Measurements from ENCODE around the gene TRAF3.

The TRAF3 gene

GRCh38 chr14:102920998-102921304 lies 143.7 kb downstream of the TRAF3 start:
- no peak for DNase-seq (ENCODE audit: low read depth)
- H3K4me3 ChIP-seq (ENCODE audit: low read length), result no peak overlapping the region
- TF ChIP-seq CTCF (IDR thresholded peaks at IDR 0.05; ENCODE audit: insufficient read depth, low read depth, low read length, missing control alignments), result no peak

- DNase-seq (ENCODE audit: low read depth), result peak; percentile 15
- no peak for TF ChIP-seq CTCF (IDR thresholded peaks at IDR 0.05; ENCODE audit: insufficient read depth, low read depth, low read length, missing control alignments)
- H3K4me3 ChIP-seq (ENCODE audit: low read length), result peak within 1 kb of the TSS; percentile 21
These were observed 145.4 kb downstream of the TRAF3 start, which contains the start of gene AMN for GRCh38 chr14:102922490-102923200. AMN (plus strand) TSS chr14:102922663; CDS start chr14:102922689, 26 bp downstream.

GRCh38 chr14:102923201-102923924 lies 146.1 kb downstream of the TRAF3 start:
- no peak for TF ChIP-seq CTCF (IDR thresholded peaks at IDR 0.05; ENCODE audit: insufficient read depth, low read depth, low read length, missing control alignments)
- DNase-seq (ENCODE audit: low read depth), result no peak
- peak overlapping the region; percentile 21 for H3K4me3 ChIP-seq (ENCODE audit: low read length)

- TF ChIP-seq CTCF (IDR thresholded peaks at IDR 0.05; ENCODE audit: insufficient read depth, low read depth, low read length, missing control alignments), result no peak
- H3K4me3 ChIP-seq (ENCODE audit: low read length), result no peak overlapping the region
- DNase-seq (ENCODE audit: low read depth), result no peak
These were observed 146.8 kb downstream of the TRAF3 start for GRCh38 chr14:102923925-102924486.

- DNase-seq (ENCODE audit: low read depth), result no peak
- TF ChIP-seq CTCF (IDR thresholded peaks at IDR 0.05; ENCODE audit: insufficient read depth, low read depth, low read length, missing control alignments), result no peak
- no peak overlapping the region for H3K4me3 ChIP-seq (ENCODE audit: low read length)
These were observed 147.7 kb downstream of the TRAF3 start for GRCh38 chr14:102924632-102925588.

GRCh38 chr14:102925646-102926045 lies 148.4 kb downstream of the TRAF3 start:
- TF ChIP-seq CTCF (IDR thresholded peaks at IDR 0.05; ENCODE audit: insufficient read depth, low read depth, low read length, missing control alignments), result no peak
- DNase-seq (ENCODE audit: low read depth), result no peak
- H3K4me3 ChIP-seq (ENCODE audit: low read length), result no peak overlapping the region
